DOHH2 (cell line): ENCODE results near the gene FXN.

ENCODE experiments used
- CTCF ChIP-seq: fragments of 200-600 bp; sonication (generic); IDR thresholded peaks from one replicate; pipeline ENCODE4 v1.5.1; 2014; ENCODE audit warnings: antibody characterized with exemption, mild to moderate bottlenecking, low read depth, low read length; ENCODE audit not compliant: poor library complexity, severe bottlenecking
- EZH2phosphoT487 ChIP-seq: fragments of 200-600 bp; sonication (generic); IDR thresholded peaks from 2 replicates; pipeline ENCODE4 v1.6.1; 2017; ENCODE audit warnings: borderline replicate concordance, mild to moderate bottlenecking, antibody characterized with exemption, low read length, moderate library complexity, mixed read lengths

GRCh38 chr9:69073103-69073502 lies 37.6 kb downstream of the FXN start:
- TF ChIP-seq CTCF, result no peak
- no peak for TF ChIP-seq EZH2phosphoT487
